Large intestine (tissue), 3 donors: ENCODE results near the gene ST3GAL2. TPM values are rescaled to one million over a fixed set of nuclear protein-coding genes. Genes with fewer than 3 reads are reported as not detected.

Experiments used
- DNase-seq, 2 donors: peaks; one replicate each; pipeline versions ENCODE4 v3.0.0 to v3.0.0-alpha.2; 2013
- H3K27ac ChIP-seq: one replicate; pipeline ENCODE4 v1.5.1; 2013; ENCODE audit warnings: low read length
- H3K27me3 ChIP-seq: 2 replicates; pipeline ENCODE4 v1.6.1; 2013; ENCODE audit warnings: low read length; ENCODE audit not compliant: control insufficient read depth, insufficient read depth
- H3K36me3 ChIP-seq: 2 replicates; pipeline ENCODE4 v1.6.1; 2013; ENCODE audit warnings: low read length; ENCODE audit not compliant: control insufficient read depth, insufficient read depth
- H3K4me1 ChIP-seq: one replicate; pipeline ENCODE4 v1.6.1; 2013; ENCODE audit warnings: low read length; ENCODE audit not compliant: control insufficient read depth, insufficient read depth
- H3K4me3 ChIP-seq: one replicate; pipeline ENCODE4 v1.5.1; 2013; ENCODE audit warnings: low read length
- H3K9me3 ChIP-seq: one replicate; pipeline ENCODE4 v1.6.1; 2013; ENCODE audit warnings: mild to moderate bottlenecking, low read depth, low read length, moderate library complexity; ENCODE audit not compliant: control insufficient read depth
- WGBS: methylation state at CpG from one replicate; pipeline ENCODE4 v1.1.5; 2013; ENCODE audit warnings: low lambda C conversion rate; ENCODE audit not compliant: insufficient coverage; 5-methylcytosine and 5-hydroxymethylcytosine counted together
- polyA plus RNA-seq: library from polyadenylated mRNA; unstranded; fragments of 120-200 nt; gene quantifications from one replicate; pipeline ENCODE4 v1.2.1, GENCODE V29; 2013

Gene ST3GAL2
- polyA plus RNA-seq, 1 donor = 19.7 TPM

- no peaks in the 10 kb centered on the region for H3K27me3 ChIP-seq
- no peaks in the 10 kb centered on the region for H3K9me3 ChIP-seq
- no peak for DNase-seq
- H3K36me3 ChIP-seq = peaks cover 89% of the 10 kb centered on the region
- no peak overlapping the region for H3K27ac ChIP-seq
- 25% methylated on average over 1 of the region's 13 CpGs for WGBS
- no peak overlapping the region for H3K4me3 ChIP-seq
- H3K4me1 ChIP-seq = no peaks in the 10 kb centered on the region
Measured at GRCh38 chr16:70476272-70477020, 37.5 kb upstream of the ST3GAL2 start.

- DNase-seq = no peak
- Histone ChIP-seq H3K27ac (no peak overlapping the region), H3K4me1 (no peaks in the 10 kb centered on the region), H3K36me3 (peaks cover 88% of the 10 kb centered on the region), H3K4me3 (no peak overlapping the region), H3K27me3 (no peaks in the 10 kb centered on the region), H3K9me3 (no peaks in the 10 kb centered on the region)
- WGBS = no CpG with 5 or more reads among the region's 24 CpGs
Measured at GRCh38 chr16:70475054-70475871, 36.4 kb upstream of the ST3GAL2 start.

DNA sequence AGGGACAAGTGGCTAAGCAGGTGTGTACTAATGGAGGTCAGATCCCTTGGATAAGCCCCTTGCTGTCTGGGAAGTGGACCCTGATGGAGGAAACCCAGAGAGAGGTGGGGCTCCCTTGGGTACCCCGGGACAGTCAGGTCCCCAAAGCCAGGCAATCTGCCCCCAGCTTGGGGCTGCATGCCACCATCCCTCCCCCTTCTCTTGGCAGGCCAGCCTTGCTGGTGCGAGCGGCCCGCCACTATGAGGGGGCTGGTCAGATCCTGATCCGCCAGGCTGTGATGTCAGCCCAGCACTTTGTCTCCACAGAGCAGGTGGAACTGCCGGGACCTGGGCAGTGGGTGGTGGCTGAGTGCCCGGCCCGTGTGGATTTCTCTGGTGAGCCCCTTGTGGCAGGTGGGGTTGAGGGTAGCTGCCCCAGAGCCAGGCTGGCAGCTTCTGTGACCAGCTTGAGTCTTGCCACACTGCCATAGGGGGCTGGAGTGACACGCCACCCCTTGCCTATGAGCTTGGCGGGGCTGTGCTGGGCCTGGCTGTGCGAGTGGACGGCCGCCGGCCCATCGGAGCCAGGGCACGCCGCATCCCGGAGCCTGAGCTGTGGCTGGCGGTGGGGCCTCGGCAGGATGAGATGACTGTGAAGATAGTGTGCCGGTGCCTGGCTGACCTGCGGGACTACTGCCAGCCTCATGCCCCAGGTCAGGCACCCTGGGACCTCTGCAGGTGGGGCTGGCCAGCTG, 35.6 kb upstream of the ST3GAL2 start:
- no peak overlapping the region for H3K27ac ChIP-seq
- no peak for DNase-seq
- H3K4me1 ChIP-seq = no peaks in the 10 kb centered on the region
- H3K9me3 ChIP-seq = no peaks in the 10 kb centered on the region
- no CpG with 5 or more reads among the region's 22 CpGs for WGBS
- no peak overlapping the region for H3K4me3 ChIP-seq
- H3K36me3 ChIP-seq = peaks cover 84% of the 10 kb centered on the region
- no peaks in the 10 kb centered on the region for H3K27me3 ChIP-seq

- Histone ChIP-seq H3K27me3 (no peaks in the 10 kb centered on the region), H3K27ac (no peak overlapping the region), H3K4me1 (no peaks in the 10 kb centered on the region), H3K36me3 (peaks cover 81% of the 10 kb centered on the region), H3K4me3 (no peak overlapping the region), H3K9me3 (no peaks in the 10 kb centered on the region)
- no CpG with 5 or more reads among the region's 21 CpGs for WGBS
- no peak for DNase-seq
Measured at GRCh38 chr16:70473446-70474319, 34.8 kb upstream of the ST3GAL2 start.

GRCh38 chr16:70472786-70473433, 34.0 kb upstream of the ST3GAL2 start:
- Histone ChIP-seq H3K36me3 (peaks cover 76% of the 10 kb centered on the region), H3K9me3 (no peaks in the 10 kb centered on the region), H3K4me1 (no peaks in the 10 kb centered on the region), H3K4me3 (no peak overlapping the region), H3K27me3 (no peaks in the 10 kb centered on the region), H3K27ac (no peak overlapping the region)
- WGBS = no CpG with 5 or more reads among the region's 28 CpGs
- no peak for DNase-seq

DNA sequence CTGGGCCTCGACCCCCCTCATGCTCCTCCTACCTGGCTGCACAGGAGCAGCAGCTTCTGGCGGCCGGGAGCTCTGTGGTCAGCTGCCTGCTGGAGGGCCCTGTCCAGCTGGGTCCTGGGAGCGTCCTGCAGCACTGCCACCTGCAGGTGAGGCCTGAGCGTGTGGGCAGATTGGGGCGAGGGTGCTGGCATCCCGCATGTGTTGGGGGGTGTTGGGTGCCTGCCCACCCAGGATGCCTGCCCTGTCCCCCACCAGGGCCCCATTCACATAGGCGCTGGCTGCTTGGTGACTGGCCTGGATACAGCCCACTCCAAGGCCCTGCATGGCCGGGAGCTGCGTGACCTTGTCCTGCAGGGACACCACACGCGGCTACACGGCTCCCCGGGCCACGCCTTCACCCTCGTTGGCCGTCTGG, 32.0 kb upstream of the ST3GAL2 start:
- H3K4me1 ChIP-seq = peaks cover 14% of the 10 kb centered on the region
- H3K4me3 ChIP-seq = no peak overlapping the region
- no peaks in the 10 kb centered on the region for H3K9me3 ChIP-seq
- DNase-seq = no peak
- no CpG with 5 or more reads among the region's 17 CpGs for WGBS
- H3K36me3 ChIP-seq = peaks cover 79% of the 10 kb centered on the region
- H3K27me3 ChIP-seq = no peaks in the 10 kb centered on the region
- H3K27ac ChIP-seq = no peak overlapping the region

DNA sequence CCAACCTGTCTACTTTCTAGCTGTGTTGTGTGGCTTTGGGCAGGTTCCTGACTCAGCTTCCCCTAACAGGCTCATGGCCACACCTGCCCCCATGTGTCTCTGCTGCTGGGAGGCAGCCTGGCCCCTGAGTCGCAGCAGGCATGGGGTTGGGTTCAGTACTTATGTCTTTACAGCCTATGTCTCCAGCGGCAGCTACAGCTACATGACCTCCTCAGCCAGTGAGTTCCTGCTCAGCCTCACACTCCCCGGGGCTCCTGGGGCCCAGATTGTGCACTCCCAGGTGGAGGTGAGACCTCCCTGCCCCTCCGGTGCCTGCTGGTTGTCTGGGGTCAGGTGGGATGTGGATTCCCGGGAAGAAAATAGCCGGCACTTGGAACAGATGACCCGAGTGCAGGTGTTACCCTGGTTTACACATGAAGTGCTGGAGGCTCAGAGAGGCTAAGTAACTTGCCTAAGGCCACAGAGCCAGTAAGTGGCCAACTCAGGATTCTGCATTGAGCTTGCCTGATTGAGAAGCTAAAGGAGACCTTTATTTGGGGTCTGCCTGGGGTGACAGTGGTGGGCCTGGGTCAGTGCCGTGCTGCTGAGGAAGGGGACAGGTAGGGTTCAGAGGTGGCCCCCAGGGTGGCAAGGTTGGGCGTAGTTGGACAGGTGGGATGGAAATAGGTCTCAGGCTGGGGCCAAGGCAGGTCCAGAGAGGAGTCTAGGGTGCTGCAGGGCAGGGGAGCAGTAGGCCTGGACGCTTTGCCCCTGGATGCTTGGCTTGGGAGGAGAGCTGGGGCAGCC, 31.4 kb upstream of the ST3GAL2 start:
- no peaks in the 10 kb centered on the region for H3K9me3 ChIP-seq
- H3K27ac ChIP-seq = no peak overlapping the region
- no peak for DNase-seq
- no CpG with 5 or more reads among the region's 10 CpGs for WGBS
- H3K4me3 ChIP-seq = no peak overlapping the region
- peaks cover 75% of the 10 kb centered on the region for H3K36me3 ChIP-seq
- H3K27me3 ChIP-seq = no peaks in the 10 kb centered on the region
- H3K4me1 ChIP-seq = peaks cover 15% of the 10 kb centered on the region

- H3K9me3 ChIP-seq = no peaks in the 10 kb centered on the region
- no peaks in the 10 kb centered on the region for H3K27me3 ChIP-seq
- no CpG with 5 or more reads among the region's 16 CpGs for WGBS
- H3K4me3 ChIP-seq = no peak overlapping the region
- peaks cover 72% of the 10 kb centered on the region for H3K36me3 ChIP-seq
- no peak overlapping the region for H3K27ac ChIP-seq
- DNase-seq = no peak
- peaks cover 15% of the 10 kb centered on the region for H3K4me1 ChIP-seq
Measured at GRCh38 chr16:70468776-70469525, 30.1 kb upstream of the ST3GAL2 start.
